OCI-LY1 (cell line): ENCODE measurements around the gene SEC62.

Experiments
- CTCF ChIP-seq: fragments of 200-600 bp; sonication (generic), shearing (Covaris generic); IDR thresholded peaks from 2 replicates; pipeline ENCODE4 v1.5.1; 2017; ENCODE audit warnings: mild to moderate bottlenecking, antibody characterized with exemption, low read length, moderate library complexity, mixed read lengths
- EZH2 ChIP-seq: fragments of 200-600 bp; sonication (generic), shearing (Covaris generic); IDR thresholded peaks from 2 replicates; pipeline ENCODE4 v1.8.0; 2017; ENCODE audit warnings: borderline replicate concordance, mixed run types, mild to moderate bottlenecking, antibody characterized with exemption, low read length, moderate library complexity, mixed read lengths

- TF ChIP-seq CTCF = no peak
- TF ChIP-seq EZH2 = no peak
Measured at GRCh38 chr3:170003881-170004356, 37.3 kb downstream of the SEC62 start.
